ENCODE data around the gene ASTN2. TPM values are rescaled to one million over a fixed set of nuclear protein-coding genes. Genes with fewer than 3 reads are reported as not detected.

The ASTN2 gene
- total RNA-seq, 1 donor from 2014 or later, result 9.7 TPM

- DNase-seq, result no peak
Observed at GRCh38 chr9:116726602-116727001, 688.3 kb downstream of the ASTN2 start.

GRCh38 chr9:116724123-116724522 lies 690.7 kb downstream of the ASTN2 start:
- DNase-seq, result no peak

- no peak for DNase-seq
Observed at GRCh38 chr9:116721944-116722343, 692.9 kb downstream of the ASTN2 start.

GRCh38 chr9:116721411-116721810 lies 693.4 kb downstream of the ASTN2 start:
- no peak for DNase-seq

- DNase-seq, result no peak
Observed at GRCh38 chr9:116720111-116720510, 694.7 kb downstream of the ASTN2 start.

GRCh38 chr9:116718111-116718510 lies 696.7 kb downstream of the ASTN2 start:
- DNase-seq, result no peak

- DNase-seq, result no peak
Observed at GRCh38 chr9:116717150-116717549, 697.7 kb downstream of the ASTN2 start.

- no peak for DNase-seq
Observed at GRCh38 chr9:116716438-116716837, 698.4 kb downstream of the ASTN2 start.

- DNase-seq, result no peak
Observed at GRCh38 chr9:116715751-116716150, 699.1 kb downstream of the ASTN2 start.

GRCh38 chr9:116713271-116713670 lies 701.6 kb downstream of the ASTN2 start:
- DNase-seq, result no peak

GRCh38 chr9:116712781-116713180 lies 702.1 kb downstream of the ASTN2 start:
- no peak for DNase-seq

GRCh38 chr9:116706310-116707290 lies 708.3 kb downstream of the ASTN2 start:
- no peak for DNase-seq

- no peak for DNase-seq
Observed at GRCh38 chr9:116705531-116705930, 709.3 kb downstream of the ASTN2 start.

- DNase-seq, result no peak
Observed at GRCh38 chr9:116704470-116704869, 710.4 kb downstream of the ASTN2 start.

GRCh38 chr9:116703634-116704033 lies 711.2 kb downstream of the ASTN2 start:
- DNase-seq, result no peak

- DNase-seq, result no peak
Observed at GRCh38 chr9:116701940-116702642, 712.8 kb downstream of the ASTN2 start.

GRCh38 chr9:116700882-116701865 lies 713.7 kb downstream of the ASTN2 start:
- DNase-seq, result no peak

GRCh38 chr9:116700279-116700678 lies 714.6 kb downstream of the ASTN2 start:
- DNase-seq, result no peak

- DNase-seq, result no peak
Observed at GRCh38 chr9:116697887-116698286, 717.0 kb downstream of the ASTN2 start.

- DNase-seq, result no peak
Observed at GRCh38 chr9:116697362-116697761, 717.5 kb downstream of the ASTN2 start.

GRCh38 chr9:116695438-116695837 lies 719.4 kb downstream of the ASTN2 start:
- no peak for DNase-seq

- no peak for DNase-seq
Observed at GRCh38 chr9:116694785-116695291, 720.0 kb downstream of the ASTN2 start.
